ENCODE measurements around the gene TPGS1.
"Not testable (repeated sequence)": the region's sequence is repeated elsewhere in the genome, so short reads cannot be mapped to it uniquely, and the experiment has no call there.

Gene TPGS1

DNA sequence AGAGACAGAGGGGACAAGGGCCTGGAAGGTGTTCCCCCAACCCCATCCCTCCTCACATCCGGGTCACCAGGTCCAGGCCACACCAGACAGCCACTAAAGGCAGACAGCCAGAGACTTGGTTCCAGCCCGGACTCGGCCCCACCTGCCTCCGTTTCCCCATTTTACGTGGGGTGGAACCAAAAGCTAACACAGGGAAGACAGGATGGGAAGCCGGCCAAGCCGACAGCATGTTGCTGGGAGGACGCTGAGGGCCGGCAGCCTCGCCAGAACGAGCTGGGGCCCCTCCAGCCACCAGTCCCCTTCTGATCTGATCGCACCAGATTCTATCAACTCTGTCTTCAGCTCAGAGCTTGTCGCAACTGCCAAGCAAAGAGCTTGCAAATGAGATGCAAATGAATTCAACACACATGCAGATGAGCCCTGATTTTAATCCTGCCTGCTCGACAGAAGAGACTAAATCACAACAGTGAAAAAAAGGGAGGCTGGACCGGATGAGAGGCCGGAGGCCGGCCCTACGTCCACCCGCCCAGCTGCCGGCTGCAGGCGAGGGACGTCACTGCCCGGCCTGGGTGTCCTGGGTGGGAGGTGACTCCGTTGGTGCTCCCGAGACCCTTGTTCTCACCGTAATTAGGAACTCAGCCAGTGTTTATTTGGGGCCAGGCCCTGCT lies 28.9 kb upstream of the TPGS1 start:
- no peaks in the 10 kb centered on the region for H3K9me3 ChIP-seq (ENCODE audit: control insufficient read depth, low read length)
- no peak overlapping the region for H3K9ac ChIP-seq
- no peak overlapping the region for H3K4me2 ChIP-seq (ENCODE audit: low read length)
- no peak overlapping the region for H2AFZ ChIP-seq
- no peaks in the 10 kb centered on the region for H3K27me3 ChIP-seq (ENCODE audit: control insufficient read depth, insufficient read depth, low read length)
- no peaks in the 10 kb centered on the region for H3K36me3 ChIP-seq (ENCODE audit: control insufficient read depth, insufficient read depth, low read length)
- no peaks in the 10 kb centered on the region for H3K4me1 ChIP-seq
- no peak overlapping the region for H3K27ac ChIP-seq
- H3K4me3 ChIP-seq (ENCODE audit: low read depth, low read length), result no peak overlapping the region
- no peak for TF ChIP-seq CTCF (IDR thresholded peaks at IDR 0.05)
- H3K79me2 ChIP-seq, result no peaks in the 10 kb centered on the region

DNA sequence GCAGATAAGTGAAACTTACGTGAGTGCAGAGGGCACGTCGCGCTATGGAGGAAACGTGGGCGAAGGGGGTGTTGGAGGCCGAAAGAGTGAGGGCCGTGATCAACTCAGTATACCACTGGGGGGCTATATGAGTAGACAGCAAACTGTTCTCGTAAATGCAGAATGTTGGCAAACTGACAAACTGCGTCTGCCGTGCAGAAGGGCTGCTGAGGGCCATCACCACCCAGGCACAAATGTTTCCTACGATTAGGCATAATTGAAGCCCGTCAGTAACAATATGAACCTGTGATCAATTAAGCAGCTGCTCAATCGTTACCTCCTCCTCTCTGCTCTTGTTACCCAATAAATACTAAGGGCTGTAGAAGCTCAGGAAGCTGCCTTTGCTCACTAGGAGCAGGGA lies 28.3 kb upstream of the TPGS1 start:
- TF ChIP-seq CTCF (IDR thresholded peaks at IDR 0.05), result no peak
- no peaks in the 10 kb centered on the region for H3K36me3 ChIP-seq (ENCODE audit: control insufficient read depth, insufficient read depth, low read length)
- H3K4me3 ChIP-seq (ENCODE audit: low read depth, low read length), result no peak overlapping the region
- no peak overlapping the region for H3K27ac ChIP-seq
- no peak overlapping the region for H3K4me2 ChIP-seq (ENCODE audit: low read length)
- H3K79me2 ChIP-seq, result no peaks in the 10 kb centered on the region
- no peak overlapping the region for H3K9ac ChIP-seq
- H3K9me3 ChIP-seq (ENCODE audit: control insufficient read depth, low read length), result no peaks in the 10 kb centered on the region
- H3K4me1 ChIP-seq, result no peaks in the 10 kb centered on the region
- no peaks in the 10 kb centered on the region for H3K27me3 ChIP-seq (ENCODE audit: control insufficient read depth, insufficient read depth, low read length)
- no peak overlapping the region for H2AFZ ChIP-seq

DNA sequence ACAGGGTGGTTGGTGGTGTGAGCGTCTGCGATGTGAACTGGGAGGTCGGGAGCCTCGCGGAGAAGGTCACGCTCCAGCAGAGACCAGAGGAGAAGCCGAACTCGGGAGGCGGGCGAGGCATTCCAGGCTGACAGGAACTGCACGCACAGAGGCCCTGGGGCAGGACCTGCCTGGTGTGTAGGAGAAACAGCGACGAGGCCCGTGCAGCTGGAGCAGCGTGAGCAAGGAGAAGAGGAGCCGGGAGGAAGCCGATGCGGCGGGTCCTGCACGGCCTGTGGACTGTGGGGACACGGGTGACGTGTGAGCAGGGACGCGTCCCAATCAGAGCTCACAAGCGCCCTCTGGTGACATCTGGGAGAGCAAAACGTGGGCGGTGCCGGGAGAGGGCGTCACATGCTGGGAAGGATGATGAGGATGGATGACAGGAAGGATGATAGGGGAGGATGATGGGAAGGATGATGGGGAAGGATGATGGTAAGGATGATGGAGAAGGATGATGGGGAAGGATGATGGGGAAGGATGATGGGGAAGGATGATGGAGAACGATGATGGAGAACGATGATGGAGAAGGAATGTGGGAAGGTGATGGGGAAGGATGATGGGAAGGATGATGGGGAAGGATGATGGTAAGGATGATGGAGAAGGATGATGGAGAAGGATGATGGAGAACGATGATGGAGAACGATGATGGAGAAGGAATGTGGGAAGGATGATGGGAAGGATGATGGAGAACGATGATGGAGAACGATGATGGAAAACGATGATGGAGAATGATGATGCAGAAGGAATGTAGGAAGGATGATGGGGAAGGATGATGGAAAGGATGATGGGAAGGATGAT lies 27.1 kb upstream of the TPGS1 start:
- H3K9me3 ChIP-seq (ENCODE audit: control insufficient read depth, low read length), result no peaks in the 10 kb centered on the region
- TF ChIP-seq CTCF (IDR thresholded peaks at IDR 0.05), result peak; percentile 77
- H3K4me3 ChIP-seq (ENCODE audit: low read depth, low read length), result peak overlapping the region; percentile 48
- H3K27ac ChIP-seq, result no peak overlapping the region
- H2AFZ ChIP-seq, result peak overlapping the region; percentile 59
- no peak overlapping the region for H3K9ac ChIP-seq
- H3K79me2 ChIP-seq, result no peaks in the 10 kb centered on the region
- no peaks in the 10 kb centered on the region for H3K27me3 ChIP-seq (ENCODE audit: control insufficient read depth, insufficient read depth, low read length)
- no peaks in the 10 kb centered on the region for H3K36me3 ChIP-seq (ENCODE audit: control insufficient read depth, insufficient read depth, low read length)
- no peaks in the 10 kb centered on the region for H3K4me1 ChIP-seq
- H3K4me2 ChIP-seq (ENCODE audit: low read length), result peak overlapping the region; percentile 82

DNA sequence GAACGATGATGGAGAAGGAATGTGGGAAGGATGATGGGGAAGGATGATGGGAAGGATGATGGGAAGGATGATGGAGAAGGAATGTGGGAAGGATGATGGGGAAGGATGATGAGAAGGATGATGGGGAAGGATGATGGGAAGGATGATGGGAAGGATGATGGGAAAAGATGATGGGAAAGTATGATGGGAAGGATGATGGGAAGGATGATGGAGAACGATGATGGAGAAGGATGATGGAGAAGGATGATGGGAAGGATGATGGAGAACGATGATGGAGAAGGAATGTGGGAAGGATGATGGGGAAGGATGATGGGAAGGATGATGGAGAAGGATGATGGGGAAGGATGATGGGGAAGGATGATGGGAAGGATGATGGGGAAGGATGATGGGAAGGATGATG lies 26.2 kb upstream of the TPGS1 start:
- not testable (repeated sequence) for H3K4me2 ChIP-seq (ENCODE audit: low read length); H3K27me3 ChIP-seq (ENCODE audit: control insufficient read depth, insufficient read depth, low read length); H2AFZ ChIP-seq; H3K27ac ChIP-seq; H3K36me3 ChIP-seq (ENCODE audit: control insufficient read depth, insufficient read depth, low read length); H3K4me1 ChIP-seq; H3K9me3 ChIP-seq (ENCODE audit: control insufficient read depth, low read length); H3K4me3 ChIP-seq (ENCODE audit: low read depth, low read length); H3K79me2 ChIP-seq; H3K9ac ChIP-seq

DNA sequence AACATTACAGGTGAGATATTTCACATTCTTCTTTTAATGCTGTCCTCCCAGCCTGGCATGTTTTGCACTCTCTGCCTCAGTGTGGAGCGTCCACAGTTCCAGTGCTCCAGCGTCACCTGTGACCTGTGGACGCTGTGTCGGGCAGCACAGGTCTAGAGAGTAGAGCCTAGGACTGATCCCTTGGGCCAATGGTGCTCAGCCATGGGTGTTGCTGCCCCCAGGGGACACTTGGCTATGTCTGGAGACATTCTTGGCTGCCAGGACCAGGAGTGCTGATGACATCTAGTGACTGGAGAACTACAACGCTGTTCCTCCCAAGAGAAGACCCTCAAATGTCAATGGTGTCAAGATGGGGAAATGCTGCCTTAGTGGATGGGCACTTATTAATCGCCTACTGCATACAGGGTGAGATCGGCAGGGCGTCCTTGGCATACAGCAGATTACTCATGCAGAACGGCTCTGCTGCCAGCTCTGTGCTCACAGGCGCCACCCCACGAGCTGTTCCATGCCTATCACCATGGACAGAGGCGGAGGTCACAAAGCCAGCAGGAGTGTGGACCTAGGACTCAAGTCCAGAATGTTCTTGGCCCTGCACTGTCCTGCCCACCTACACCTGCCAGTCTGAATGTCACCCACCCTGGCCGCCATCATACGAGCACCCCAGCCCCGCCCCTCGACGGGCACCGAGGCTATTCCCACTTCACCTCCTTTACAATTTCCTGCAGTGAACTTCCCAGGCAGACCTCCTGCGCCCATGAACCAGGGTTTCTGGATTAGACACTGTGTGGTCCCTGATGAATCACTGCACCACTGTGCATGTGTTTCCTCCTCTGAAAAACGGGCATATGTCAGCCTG lies 24.9 kb upstream of the TPGS1 start:
- H3K4me1 ChIP-seq, result no peaks in the 10 kb centered on the region
- no peak overlapping the region for H3K9ac ChIP-seq
- H2AFZ ChIP-seq, result no peak overlapping the region
- no peak overlapping the region for H3K4me2 ChIP-seq (ENCODE audit: low read length)
- H3K9me3 ChIP-seq (ENCODE audit: control insufficient read depth, low read length), result no peaks in the 10 kb centered on the region
- no peak overlapping the region for H3K27ac ChIP-seq
- H3K36me3 ChIP-seq (ENCODE audit: control insufficient read depth, insufficient read depth, low read length), result no peaks in the 10 kb centered on the region
- TF ChIP-seq CTCF (IDR thresholded peaks at IDR 0.05), result no peak
- no peak overlapping the region for H3K4me3 ChIP-seq (ENCODE audit: low read depth, low read length)
- H3K79me2 ChIP-seq, result no peaks in the 10 kb centered on the region
- H3K27me3 ChIP-seq (ENCODE audit: control insufficient read depth, insufficient read depth, low read length), result no peaks in the 10 kb centered on the region

All from parathyroid adenoma (tissue), 2 donors.